GM18870 (cell line): ENCODE measurements around the gene NOL6.
"Not testable (repeated sequence)": the region's sequence is repeated elsewhere in the genome, so short reads cannot be mapped to it uniquely, and the experiment has no call there.

Experiments used
- ATAC-seq: cut with Tn5 transposase; IDR thresholded peaks from one replicate; pipeline ENCODE4 v1.9.1; 2021; ENCODE audit warnings: moderate library complexity; ENCODE audit not compliant: unreplicated experiment

Gene NOL6

GRCh38 chr9:33472881-33473615, 676 bp downstream of the NOL6 start:
- ATAC-seq: no peak

- ATAC-seq: no peak
Observed at GRCh38 chr9:33472171-33472880, 1.4 kb downstream of the NOL6 start.

- no peak for ATAC-seq
Observed at GRCh38 chr9:33471361-33471760, 2.4 kb downstream of the NOL6 start.

- ATAC-seq: no peak
Observed at GRCh38 chr9:33469891-33470290, 3.8 kb downstream of the NOL6 start.

GRCh38 chr9:33468797-33469621, 4.7 kb downstream of the NOL6 start:
- ATAC-seq: no peak

- no peak for ATAC-seq
Observed at GRCh38 chr9:33468215-33468730, 5.5 kb downstream of the NOL6 start.

GRCh38 chr9:33467526-33467925, 6.2 kb downstream of the NOL6 start:
- no peak for ATAC-seq

GRCh38 chr9:33466565-33467495, 6.9 kb downstream of the NOL6 start:
- ATAC-seq: no peak

- no peak for ATAC-seq
Observed at GRCh38 chr9:33465596-33466564, 7.8 kb downstream of the NOL6 start.

GRCh38 chr9:33465096-33465495, 8.6 kb downstream of the NOL6 start:
- no peak for ATAC-seq

GRCh38 chr9:33464045-33464636, 9.6 kb downstream of the NOL6 start:
- no peak for ATAC-seq

GRCh38 chr9:33463151-33463550, 10.6 kb downstream of the NOL6 start:
- ATAC-seq: no peak

GRCh38 chr9:33461492-33461891, 12.2 kb downstream of the NOL6 start:
- no peak for ATAC-seq

- ATAC-seq: no peak
Observed at GRCh38 chr9:33460854-33461253, 12.9 kb downstream of the NOL6 start.

GRCh38 chr9:33459115-33459514, 14.6 kb downstream of the NOL6 start:
- ATAC-seq: no peak

GRCh38 chr9:33458444-33458843, 15.3 kb downstream of the NOL6 start:
- ATAC-seq: no peak

GRCh38 chr9:33455945-33456344, 17.8 kb downstream of the NOL6 start:
- ATAC-seq: no peak

GRCh38 chr9:33455456-33455855, 18.3 kb downstream of the NOL6 start:
- not testable (repeated sequence) for ATAC-seq

GRCh38 chr9:33454661-33455026, 19.1 kb downstream of the NOL6 start:
- not testable (repeated sequence) for ATAC-seq
